Stomach (tissue), 9 donors: ENCODE data around the gene DIABLO. TPM values are rescaled to one million over a fixed set of nuclear protein-coding genes. Genes with fewer than 3 reads are reported as not detected.

Source experiments
- DNase-seq, 2 donors: peaks; one replicate each; pipeline versions ENCODE4 v3.0.0 to v3.0.0-alpha.2; 2013 to 2019
- H3K27ac ChIP-seq, 5 donors: fragments of 200-600 bp in 4 of 5; sonication (generic) in 4 of 5; one replicate each; pipeline ENCODE4 v1.5.1; 2013 to 2019; ENCODE audit warnings: mild to moderate bottlenecking in 1 of 5, moderate library complexity in 1 of 5
- H3K27me3 ChIP-seq, 3 donors: fragments of 200-600 bp; sonication (generic); one replicate each; pipeline ENCODE4 v1.5.1; 2017 to 2019; ENCODE audit warnings: mixed run types in 1 of 3
- H3K36me3 ChIP-seq, 4 donors: fragments of 200-600 bp; sonication (generic); 1 replicate in 3 of 4; 2 replicates in 1 of 4; pipeline ENCODE4 v1.5.1; 2016 to 2019
- H3K4me1 ChIP-seq, 4 donors: fragments of 200-600 bp; sonication (generic); one replicate each; pipeline ENCODE4 v1.5.1; 2016 to 2019
- H3K4me3 ChIP-seq, 4 donors: fragments of 200-600 bp; sonication (generic) in 3 of 4; one replicate each; pipeline ENCODE4 v1.5.1; 2016 to 2019; ENCODE audit warnings: mild to moderate bottlenecking in 1 of 4
- H3K9me3 ChIP-seq, 4 donors: fragments of 200-600 bp; sonication (generic); one replicate each; pipeline ENCODE4 v1.5.1; 2016 to 2019
- EP300 ChIP-seq: sonication (generic); formaldehyde crosslinking; IDR thresholded peaks from one replicate; pipeline ENCODE4 v1.6.1; 2017; ENCODE audit warnings: antibody characterized with exemption
- POLR2A ChIP-seq, 4 donors: fragments of 450-650 bp; IDR thresholded peaks; one replicate each; pipeline ENCODE4 v1.6.1; 2016; ENCODE audit warnings: antibody characterized with exemption in 4 of 4, control low read depth in 2 of 4, mild to moderate bottlenecking in 1 of 4, moderate library complexity in 1 of 4
- POLR2AphosphoS5 ChIP-seq, 3 donors: sonication (generic); formaldehyde crosslinking; IDR thresholded peaks; one replicate each; pipeline ENCODE4 v1.6.1; 2016; ENCODE audit warnings: antibody characterized with exemption in 3 of 3
- WGBS, 5 donors: extraction: QIAGEN DNeasy Blood & Tissue Kit in 3 of 5; methylation state at CpG; one replicate each; pipeline versions ENCODE4 v1.1.5 to v1.1.7; 2013 to 2018; 5-methylcytosine and 5-hydroxymethylcytosine counted together
- intact Hi-C: fragments of 100-400 bp; cut with DNase I; formaldehyde crosslinking; loops from one replicate; pipeline ENCODE4 v1.15.1; 2023; ENCODE audit warnings: low total_unique reads
- polyA plus RNA-seq, 3 donors: library from polyadenylated mRNA; stranded (reverse); fragments of 200-250 nt; gene quantifications; one replicate each; pipeline ENCODE4 v1.2.3, GENCODE V29; 2013
- total RNA-seq, 5 donors: library from RNA; depleted of rRNA; stranded (reverse); fragments of >200 nt; gene quantifications; one replicate each; pipeline versions ENCODE4 v1.1.0 to v1.2.3, GENCODE V29; 2014 to 2016
- TF ChIP-seq, protein P1 (sequence below), 7 experiments: fragments of 450-650 bp in 4 of 7; fragments of 200-600 bp in 3 of 7; sonication (generic) in 3 of 7; IDR thresholded peaks; one replicate each; pipeline ENCODE4 v1.5.1; 2016 to 2019; ENCODE audit warnings: antibody characterized with exemption in 7 of 7, control low read depth in 2 of 7, mild to moderate bottlenecking in 1 of 7
- donor health status: healthy with polysubstance abuse.
- donor health status: Bipolar disorder and iron deficiency.
- donor health status: healthy.

Gene DIABLO
- total and polyA plus RNA-seq, 8 donors: 11.9 to 62.2 (median 44.3) TPM

DNA sequence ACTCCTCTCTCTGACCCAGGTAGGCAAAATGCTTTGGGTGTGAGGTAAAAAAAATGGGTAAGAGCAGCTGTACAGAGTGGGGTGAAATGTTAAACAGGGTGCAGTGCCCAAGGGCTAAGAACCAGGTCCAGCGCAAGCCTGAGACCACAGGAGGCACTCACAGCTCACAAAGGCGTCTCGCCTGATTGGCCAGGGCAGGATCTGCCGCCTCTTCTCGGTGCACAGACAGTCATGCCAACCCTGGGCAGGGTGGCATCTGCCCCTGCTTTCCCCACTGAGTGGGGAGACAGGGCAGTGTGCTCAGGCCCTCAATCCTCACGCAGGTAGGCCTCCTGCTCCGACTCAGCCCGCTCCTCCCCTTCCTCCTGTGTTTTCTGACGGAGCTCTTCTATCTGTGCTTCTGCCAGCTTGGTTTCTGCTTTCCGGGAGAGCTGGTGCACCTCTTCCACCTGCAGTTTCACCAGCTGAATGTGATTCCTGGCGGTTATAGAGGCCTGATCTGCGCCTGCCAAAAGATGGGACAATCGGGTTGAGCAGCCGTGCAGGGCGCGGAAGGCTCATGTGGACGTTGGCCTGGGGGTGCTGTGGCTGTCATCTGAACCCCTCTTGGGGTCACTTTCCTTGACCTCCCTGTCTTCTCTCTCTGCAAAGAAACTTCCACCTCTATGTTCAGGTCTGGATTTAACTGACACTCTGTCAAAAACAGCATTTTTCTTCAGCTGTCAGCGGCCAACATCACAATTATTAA is 17.6 kb downstream of the DIABLO start:
- H3K36me3 ChIP-seq: peaks cover 51 to 69% (median 68%) of the 10 kb centered on the region in 4 donors
- H3K27ac ChIP-seq: no peak overlapping the region
- no peak overlapping the region for H3K4me3 ChIP-seq
- DNase-seq: no peak
- H3K9me3 ChIP-seq: no peaks in the 10 kb centered on the region
- no peak for TF ChIP-seq EP300
- TF ChIP-seq POLR2A (IDR thresholded peaks at IDR 0.05): no peak
- TF ChIP-seq, protein P1, sequence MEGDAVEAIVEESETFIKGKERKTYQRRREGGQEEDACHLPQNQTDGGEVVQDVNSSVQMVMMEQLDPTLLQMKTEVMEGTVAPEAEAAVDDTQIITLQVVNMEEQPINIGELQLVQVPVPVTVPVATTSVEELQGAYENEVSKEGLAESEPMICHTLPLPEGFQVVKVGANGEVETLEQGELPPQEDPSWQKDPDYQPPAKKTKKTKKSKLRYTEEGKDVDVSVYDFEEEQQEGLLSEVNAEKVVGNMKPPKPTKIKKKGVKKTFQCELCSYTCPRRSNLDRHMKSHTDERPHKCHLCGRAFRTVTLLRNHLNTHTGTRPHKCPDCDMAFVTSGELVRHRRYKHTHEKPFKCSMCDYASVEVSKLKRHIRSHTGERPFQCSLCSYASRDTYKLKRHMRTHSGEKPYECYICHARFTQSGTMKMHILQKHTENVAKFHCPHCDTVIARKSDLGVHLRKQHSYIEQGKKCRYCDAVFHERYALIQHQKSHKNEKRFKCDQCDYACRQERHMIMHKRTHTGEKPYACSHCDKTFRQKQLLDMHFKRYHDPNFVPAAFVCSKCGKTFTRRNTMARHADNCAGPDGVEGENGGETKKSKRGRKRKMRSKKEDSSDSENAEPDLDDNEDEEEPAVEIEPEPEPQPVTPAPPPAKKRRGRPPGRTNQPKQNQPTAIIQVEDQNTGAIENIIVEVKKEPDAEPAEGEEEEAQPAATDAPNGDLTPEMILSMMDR (IDR thresholded peaks at IDR 0.05): no peak
- no peak for TF ChIP-seq POLR2AphosphoS5 (IDR thresholded peaks at IDR 0.05)
- peaks cover 13 to 23% (median 18%) of the 10 kb centered on the region in 4 donors for H3K4me1 ChIP-seq
- peaks cover 0 to 26% (median 19%) of the 10 kb centered on the region in 3 donors for H3K27me3 ChIP-seq
- intact Hi-C loops: no loop called here
- WGBS, 5 donors: 91 to 96% (median 93%) methylated on average over 18 of the region's 18 CpGs

DNA sequence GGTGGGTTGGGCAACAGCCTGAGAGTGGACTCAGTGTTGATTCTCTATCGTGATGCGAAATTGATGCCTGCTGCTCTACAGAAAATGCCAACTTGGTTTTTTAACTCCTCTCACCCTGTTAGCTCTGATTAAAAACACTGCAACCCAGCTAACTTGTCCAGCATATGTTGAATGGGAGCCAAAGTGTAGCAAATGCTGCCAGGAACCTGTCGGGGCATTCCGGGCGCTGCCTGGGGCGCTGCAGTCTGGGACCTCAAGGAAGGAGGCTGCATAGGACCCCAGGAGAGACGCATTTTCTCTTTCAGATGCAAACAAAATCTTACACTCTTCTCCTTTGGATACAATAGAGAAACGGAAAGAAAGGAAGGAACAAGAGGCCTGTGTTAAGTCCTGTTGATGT is 18.5 kb downstream of the DIABLO start:
- intact Hi-C loops: no loop called here
- 79 to 85% (median 82%) methylated on average over 8 of the region's 8 CpGs for WGBS, 5 donors
- peaks cover 48 to 60% (median 59%) of the 10 kb centered on the region in 4 donors for H3K36me3 ChIP-seq
- TF ChIP-seq POLR2A (IDR thresholded peaks at IDR 0.05) (no peak), EP300 (no peak), POLR2AphosphoS5 (IDR thresholded peaks at IDR 0.05) (no peak)
- TF ChIP-seq, protein P1 (IDR thresholded peaks at IDR 0.05): no peak
- H3K4me3 ChIP-seq: no peak overlapping the region
- no peak for DNase-seq
- peaks cover 19 to 29% (median 24%) of the 10 kb centered on the region in 4 donors for H3K4me1 ChIP-seq
- no peaks in the 10 kb centered on the region for H3K9me3 ChIP-seq
- peaks cover 0 to 34% (median 25%) of the 10 kb centered on the region in 3 donors for H3K27me3 ChIP-seq
- no peak overlapping the region for H3K27ac ChIP-seq

DNA sequence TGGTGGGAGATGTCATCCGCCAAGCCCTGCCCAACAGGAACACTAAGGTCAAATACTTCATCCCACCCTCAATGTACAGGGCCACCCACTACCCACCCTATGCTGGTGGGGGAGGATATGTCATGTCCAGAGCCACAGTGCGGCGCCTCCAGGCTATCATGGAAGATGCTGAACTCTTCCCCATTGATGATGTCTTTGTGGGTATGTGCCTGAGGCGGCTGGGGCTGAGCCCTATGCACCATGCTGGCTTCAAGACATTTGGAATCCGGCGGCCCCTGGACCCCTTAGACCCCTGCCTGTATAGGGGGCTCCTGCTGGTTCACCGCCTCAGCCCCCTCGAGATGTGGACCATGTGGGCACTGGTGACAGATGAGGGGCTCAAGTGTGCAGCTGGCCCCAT is 18.9 kb downstream of the DIABLO start:
- 84 to 93% (median 90%) methylated on average over 3 to 8 of the region's 8 CpGs for WGBS, 5 donors
- Histone ChIP-seq H3K27ac (no peak overlapping the region), H3K4me1 (peaks cover 19 to 29% (median 24%) of the 10 kb centered on the region in 4 donors), H3K27me3 (peaks cover 0 to 36% (median 25%) of the 10 kb centered on the region in 3 donors), H3K9me3 (no peaks in the 10 kb centered on the region), H3K36me3 (peaks cover 44 to 56% (median 55%) of the 10 kb centered on the region in 4 donors), H3K4me3 (no peak overlapping the region)
- no peak for DNase-seq
- intact Hi-C loops: no loop called here
- TF ChIP-seq, protein P1 (IDR thresholded peaks at IDR 0.05): no peak
- TF ChIP-seq POLR2A (IDR thresholded peaks at IDR 0.05) (no peak), POLR2AphosphoS5 (IDR thresholded peaks at IDR 0.05) (no peak), EP300 (no peak)

DNA sequence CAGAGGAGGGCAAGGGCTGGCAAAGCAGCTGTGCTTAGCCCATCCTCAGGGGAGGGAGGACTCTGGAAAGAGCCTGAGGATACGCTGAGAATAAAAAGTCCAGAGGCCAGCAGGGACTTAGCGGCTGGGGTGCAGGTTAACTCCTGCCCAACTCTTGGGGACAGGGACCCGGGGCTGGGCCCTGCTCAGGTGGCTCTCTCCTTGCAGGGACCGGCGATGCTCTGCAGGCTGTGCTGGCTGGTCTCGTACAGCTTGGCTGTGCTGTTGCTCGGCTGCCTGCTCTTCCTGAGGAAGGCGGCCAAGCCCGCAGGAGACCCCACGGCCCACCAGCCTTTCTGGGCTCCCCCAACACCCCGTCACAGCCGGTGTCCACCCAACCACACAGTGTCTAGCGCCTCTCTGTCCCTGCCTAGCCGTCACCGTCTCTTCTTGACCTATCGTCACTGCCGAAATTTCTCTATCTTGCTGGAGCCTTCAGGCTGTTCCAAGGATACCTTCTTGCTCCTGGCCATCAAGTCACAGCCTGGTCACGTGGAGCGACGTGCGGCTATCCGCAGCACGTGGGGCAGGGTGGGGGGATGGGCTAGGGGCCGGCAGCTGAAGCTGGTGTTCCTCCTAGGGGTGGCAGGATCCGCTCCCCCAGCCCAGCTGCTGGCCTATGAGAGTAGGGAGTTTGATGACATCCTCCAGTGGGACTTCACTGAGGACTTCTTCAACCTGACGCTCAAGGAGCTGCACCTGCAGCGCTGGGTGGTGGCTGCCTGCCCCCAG is 19.6 kb downstream of the DIABLO start:
- Histone ChIP-seq H3K36me3 (peaks cover 41 to 49% (median 48%) of the 10 kb centered on the region in 4 donors), H3K4me1 (peaks cover 19 to 29% (median 24%) of the 10 kb centered on the region in 4 donors), H3K27ac (no peak overlapping the region), H3K4me3 (no peak overlapping the region), H3K27me3 (peaks cover 0 to 43% (median 32%) of the 10 kb centered on the region in 3 donors), H3K9me3 (no peaks in the 10 kb centered on the region)
- TF ChIP-seq, protein P1 (IDR thresholded peaks at IDR 0.05): no peak
- no peak for TF ChIP-seq POLR2A (IDR thresholded peaks at IDR 0.05)
- no peak for TF ChIP-seq POLR2AphosphoS5 (IDR thresholded peaks at IDR 0.05)
- TF ChIP-seq EP300: no peak
- no peak for DNase-seq
- intact Hi-C loops: no loop called here
- 58 to 75% (median 61%) methylated on average over 26 to 27 of the region's 27 CpGs for WGBS, 5 donors
